OCI-LY3 (cell line): ENCODE measurements around the gene TANGO6.

Experiments
- CTCF ChIP-seq: fragments of 200-600, 300-600 bp; sonication (generic); IDR thresholded peaks from 2 replicates; pipeline ENCODE4 v1.5.1; 2014; ENCODE audit warnings: antibody characterized with exemption, low read length, low read depth
- EZH2phosphoT487 ChIP-seq: fragments of 200-600 bp; shearing (Covaris generic); IDR thresholded peaks from 2 replicates; pipeline ENCODE4 v1.6.1; 2018; ENCODE audit warnings: antibody characterized with exemption, mixed run types, low read depth

DNA sequence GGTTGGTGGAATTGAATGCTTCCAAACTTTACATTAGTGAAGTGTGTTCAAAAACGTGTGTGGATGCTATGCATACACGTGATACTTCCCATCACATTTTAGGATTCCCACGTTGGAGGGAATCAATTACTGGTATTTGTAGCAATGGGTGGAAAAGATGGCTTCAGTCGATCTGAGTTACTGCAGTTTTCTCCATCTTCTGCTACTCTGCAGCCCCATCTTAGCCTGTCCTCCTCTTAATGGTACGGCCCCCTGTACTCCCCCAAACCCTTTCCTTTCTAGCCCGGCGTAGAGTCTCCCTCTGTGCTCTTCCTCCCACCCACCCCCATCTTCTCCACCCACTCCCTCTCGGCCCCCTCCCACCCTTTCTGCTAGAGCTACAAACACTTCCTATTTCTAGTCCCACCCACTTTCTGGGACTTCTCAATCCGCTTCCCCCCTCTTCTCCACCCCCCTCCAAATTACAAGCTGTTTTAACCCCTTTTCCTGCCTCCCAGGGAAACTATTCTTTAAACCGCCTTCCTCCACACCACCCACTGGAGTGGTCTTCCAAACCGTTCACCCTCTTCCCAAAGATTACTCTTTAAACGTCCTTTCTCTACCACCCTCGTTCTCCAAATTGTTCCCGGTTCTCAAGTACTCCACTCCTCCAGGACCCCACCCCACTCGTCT, 288.0 kb downstream of the TANGO6 start:
- TF ChIP-seq EZH2phosphoT487 (no peak), CTCF (no peak)
